ENCODE measurements around the gene IL1RAPL1.

Gene IL1RAPL1

GRCh38 chrX:29788991-29789699, 1201.9 kb downstream of the IL1RAPL1 start:
- DNase-seq (ENCODE audit: low spot score): no peak

- DNase-seq (ENCODE audit: low spot score): no peak
Measured at GRCh38 chrX:29792335-29792734, 1205.1 kb downstream of the IL1RAPL1 start.

- no peak for DNase-seq (ENCODE audit: low spot score)
Measured at GRCh38 chrX:29797156-29797555, 1209.9 kb downstream of the IL1RAPL1 start.

GRCh38 chrX:29798469-29798868, 1211.2 kb downstream of the IL1RAPL1 start:
- no peak for DNase-seq (ENCODE audit: low spot score)

GRCh38 chrX:29813174-29813573, 1225.9 kb downstream of the IL1RAPL1 start:
- DNase-seq (ENCODE audit: low spot score): no peak

- DNase-seq (ENCODE audit: low spot score): no peak
Measured at GRCh38 chrX:29824176-29824906, 1237.1 kb downstream of the IL1RAPL1 start.

GRCh38 chrX:29826742-29827141, 1239.5 kb downstream of the IL1RAPL1 start:
- no peak for DNase-seq (ENCODE audit: low spot score)

- no peak for DNase-seq (ENCODE audit: low spot score)
Measured at GRCh38 chrX:29834311-29834710, 1247.1 kb downstream of the IL1RAPL1 start.

GRCh38 chrX:29834764-29835163, 1247.5 kb downstream of the IL1RAPL1 start:
- DNase-seq (ENCODE audit: low spot score): no peak

- DNase-seq (ENCODE audit: low spot score): no peak
Measured at GRCh38 chrX:29841750-29842149, 1254.5 kb downstream of the IL1RAPL1 start.

GRCh38 chrX:29842552-29842951, 1255.3 kb downstream of the IL1RAPL1 start:
- no peak for DNase-seq (ENCODE audit: low spot score)

GRCh38 chrX:29851857-29852605, 1264.8 kb downstream of the IL1RAPL1 start:
- DNase-seq (ENCODE audit: low spot score): no peak

GRCh38 chrX:29852767-29853166, 1265.5 kb downstream of the IL1RAPL1 start:
- no peak for DNase-seq (ENCODE audit: low spot score)

GRCh38 chrX:29858714-29859113, 1271.5 kb downstream of the IL1RAPL1 start:
- DNase-seq (ENCODE audit: low spot score): no peak

- DNase-seq (ENCODE audit: low spot score): no peak
Measured at GRCh38 chrX:29862126-29862677, 1275.0 kb downstream of the IL1RAPL1 start.

GRCh38 chrX:29867971-29868370, 1280.7 kb downstream of the IL1RAPL1 start:
- DNase-seq (ENCODE audit: low spot score): no peak

GRCh38 chrX:29869837-29870236, 1282.6 kb downstream of the IL1RAPL1 start:
- no peak for DNase-seq (ENCODE audit: low spot score)

- no peak for DNase-seq (ENCODE audit: low spot score)
Measured at GRCh38 chrX:29870608-29871007, 1283.4 kb downstream of the IL1RAPL1 start.

- DNase-seq (ENCODE audit: low spot score): no peak
Measured at GRCh38 chrX:29872831-29873230, 1285.6 kb downstream of the IL1RAPL1 start.

GRCh38 chrX:29876733-29877132, 1289.5 kb downstream of the IL1RAPL1 start:
- DNase-seq (ENCODE audit: low spot score): no peak

- no peak for DNase-seq (ENCODE audit: low spot score)
Measured at GRCh38 chrX:29880977-29881376, 1293.7 kb downstream of the IL1RAPL1 start.

- no peak for DNase-seq (ENCODE audit: low spot score)
Measured at GRCh38 chrX:29890004-29890403, 1302.8 kb downstream of the IL1RAPL1 start.

Data from HuH-7 (cell line).